Measurements from ENCODE around the gene RSAD2.

- TF ChIP-seq TAF1 (IDR thresholded peaks at IDR 0.05; ENCODE audit: borderline replicate concordance, low read depth, low read length) (no peak), POLR2A (IDR thresholded peaks at IDR 0.05; ENCODE audit: low read depth, low read length) (no peak)
These were observed 59.6 kb downstream of the RSAD2 start for GRCh38 chr2:6937157-6937556.
